GM12878 (cell line): ENCODE results near the gene GNGT2.

ENCODE experiments used
- CEBPB ChIP-seq, 2 experiments: fragments of 150-350 bp in 1 of 2; IDR thresholded peaks; 2 replicates each; pipeline ENCODE4 v1.6.1; 2012 to 2014; ENCODE audit warnings: low read depth in 2 of 2, low read length in 2 of 2, borderline replicate concordance in 1 of 2, inconsistent platforms in 1 of 2
- CTCF ChIP-seq, 3 experiments: IDR thresholded peaks in 2 of 3; conservative IDR thresholded peaks in 1 of 3; 2 replicates each; pipeline ENCODE4 v1.5.1; 2011; ENCODE audit warnings: low read depth in 3 of 3, low read length in 3 of 3, mild to moderate bottlenecking in 3 of 3, control low read depth in 2 of 3, moderate library complexity in 2 of 3, inconsistent platforms in 1 of 3, mixed read lengths in 1 of 3; ENCODE audit not compliant: control insufficient read depth in 2 of 3, insufficient read depth in 1 of 3; ENCODE audit errors: extremely low read depth in 1 of 3
- EGR1 ChIP-seq, 2 experiments: IDR thresholded peaks; 1 replicate in 1 of 2; 2 replicates in 1 of 2; pipeline ENCODE4 v1.6.1; 2011 to 2012; ENCODE audit warnings: low read depth in 2 of 2, low read length in 2 of 2, borderline replicate concordance in 1 of 2, mild to moderate bottlenecking in 1 of 2, moderate library complexity in 1 of 2
- EP300 ChIP-seq, 2 experiments: fragments of 150-350 bp in 1 of 2; IDR thresholded peaks; 2 replicates each; pipeline ENCODE4 v1.6.1; 2011 to 2012; ENCODE audit warnings: low read depth in 2 of 2, low read length in 2 of 2, borderline replicate concordance in 1 of 2, improper control_type of control experiment in 1 of 2, inconsistent platforms in 1 of 2; ENCODE audit not compliant: control insufficient read depth in 1 of 2
- IKZF1 ChIP-seq: fragments of 450-650 bp; conservative IDR thresholded peaks from 2 replicates; pipeline ENCODE4 v1.6.1; 2017; ENCODE audit warnings: antibody characterized with exemption, mild to moderate bottlenecking
- JUND ChIP-seq: IDR thresholded peaks from 2 replicates; pipeline ENCODE4 v1.6.1; 2012; ENCODE audit warnings: low read depth, mild to moderate bottlenecking, low read length, improper control_type of control experiment, moderate library complexity
- POLR2A ChIP-seq: IDR thresholded peaks from 2 replicates; pipeline ENCODE4 v1.6.1; 2011; ENCODE audit warnings: low read depth, mild to moderate bottlenecking, low read length
- SMC3 ChIP-seq: IDR thresholded peaks from 2 replicates; pipeline ENCODE4 v1.6.1; 2011; ENCODE audit warnings: low read length, improper control_type of control experiment, borderline replicate concordance
- TCF12 ChIP-seq: IDR thresholded peaks from 2 replicates; pipeline ENCODE4 v1.6.1; 2011; ENCODE audit warnings: low read depth, mild to moderate bottlenecking, low read length
- USF2 ChIP-seq: IDR thresholded peaks from 2 replicates; pipeline ENCODE4 v1.6.1; 2011; ENCODE audit warnings: low read depth, low read length, improper control_type of control experiment, borderline replicate concordance
- YY1 ChIP-seq: IDR thresholded peaks from 2 replicates; pipeline ENCODE4 v1.6.1; 2011; ENCODE audit warnings: low read depth, mild to moderate bottlenecking, low read length
- ZNF592 ChIP-seq: fragments of 450-650 bp; IDR thresholded peaks from 2 replicates; pipeline ENCODE4 v1.6.1; 2017; ENCODE audit warnings: mild to moderate bottlenecking, moderate library complexity

- TF ChIP-seq EP300 (IDR thresholded peaks at IDR 0.05; ENCODE audit: borderline replicate concordance in 1 of 2, control insufficient read depth in 1 of 2, low read depth in 2 of 2, low read length in 2 of 2) (no peak), USF2 (no peak), YY1 (peak; percentile 43; the same call in 1 of the 2 replicates), IKZF1 (no peak), CTCF (IDR thresholded peaks at IDR 0.05 in 2 of 3, conservative IDR thresholded peaks at IDR 0.05 in 1 of 3; ENCODE audit: control insufficient read depth in 2 of 3, extremely low read depth in 1 of 3, insufficient read depth in 1 of 3, low read depth in 3 of 3, low read length in 3 of 3) (peak; percentile 66 to 88 (median 86)), SMC3 (peak; percentile 54; the same call in 1 of the 2 replicates), JUND (no peak), POLR2A (peak; percentile 63), TCF12 (no peak), ZNF592 (no peak), CEBPB (IDR thresholded peaks at IDR 0.05; ENCODE audit: borderline replicate concordance in 1 of 2, low read depth in 2 of 2, low read length in 2 of 2) (no peak), EGR1 (IDR thresholded peaks at IDR 0.05; ENCODE audit: borderline replicate concordance in 1 of 2, low read depth in 2 of 2, low read length in 2 of 2) (peak in 1 of 2 experiments; percentile 7; a peak in 1 of 3 replicates)
These were observed 13.3 kb upstream of the GNGT2 start for GRCh38 chr17:49223517-49224197.
